Osteoblast (primary cell): Measurements from ENCODE around the gene VCL. TPM values are rescaled to one million over a fixed set of nuclear protein-coding genes. Genes with fewer than 3 reads are reported as not detected.
"Not testable (repeated sequence)": the region's sequence is repeated elsewhere in the genome, so short reads cannot be mapped to it uniquely, and the experiment has no call there.

Source experiments
- DNase-seq: peaks from one replicate; pipeline ENCODE4 v3.0.0; 2011; ENCODE audit warnings: low spot score, mixed read lengths; ENCODE audit not compliant: insufficient read length; ENCODE audit errors: missing footprints
- H2AFZ ChIP-seq: 2 replicates; pipeline ENCODE4 v1.6.0; 2011; ENCODE audit warnings: mild to moderate bottlenecking, low read length
- H3K27ac ChIP-seq: 2 replicates; pipeline ENCODE4 v1.5.1; 2011; ENCODE audit warnings: mild to moderate bottlenecking, low read depth, low read length, moderate library complexity
- H3K27me3 ChIP-seq: 2 replicates; pipeline ENCODE4 v1.6.0; 2012; ENCODE audit warnings: mild to moderate bottlenecking, control low read depth, inconsistent platforms, low read length, moderate library complexity; ENCODE audit not compliant: insufficient read depth
- H3K36me3 ChIP-seq: 2 replicates; pipeline ENCODE4 v1.5.1; 2011; ENCODE audit warnings: mild to moderate bottlenecking, low read length, control low read depth, moderate library complexity; ENCODE audit not compliant: insufficient read depth
- H3K4me1 ChIP-seq: 2 replicates; pipeline ENCODE4 v1.5.1; 2011; ENCODE audit warnings: mild to moderate bottlenecking, low read length, control low read depth, moderate library complexity; ENCODE audit not compliant: insufficient read depth
- H3K4me2 ChIP-seq: 2 replicates; pipeline ENCODE4 v1.6.0; 2011; ENCODE audit warnings: mild to moderate bottlenecking, low read length; ENCODE audit not compliant: insufficient read depth
- H3K4me3 ChIP-seq: fragments of 200-600 bp; sonication (generic); 3 replicates; pipeline ENCODE4 v1.5.1; 2012; ENCODE audit warnings: mild to moderate bottlenecking, low read length, inconsistent platforms; ENCODE audit not compliant: insufficient read depth
- H3K79me2 ChIP-seq: 2 replicates; pipeline ENCODE4 v1.6.0; 2012; ENCODE audit warnings: mild to moderate bottlenecking, low read length, control low read depth, inconsistent platforms; ENCODE audit not compliant: insufficient read depth
- H3K9me3 ChIP-seq: 2 replicates; pipeline ENCODE4 v1.5.1; 2011; ENCODE audit warnings: low read depth, low read length, control low read depth
- H4K20me1 ChIP-seq: 2 replicates; pipeline ENCODE4 v1.6.0; 2012; ENCODE audit warnings: mild to moderate bottlenecking, low read length, control low read depth; ENCODE audit not compliant: insufficient read depth
- CTCF ChIP-seq: IDR thresholded peaks from 2 replicates; pipeline ENCODE4 v1.5.1; 2011; ENCODE audit warnings: mild to moderate bottlenecking, low read depth, low read length, moderate library complexity; ENCODE audit errors: extremely low read depth
- total RNA-seq: library from RNA; depleted of rRNA; stranded (reverse); fragments of >200 nt; gene quantifications from 2 replicates; pipeline ENCODE4 v1.2.3, GENCODE V29; 2012

VCL gene
- total RNA-seq, 1 donor: 201 TPM

- H2AFZ ChIP-seq: peak overlapping the region; percentile 41
- peaks cover 29% of the 10 kb centered on the region for H3K4me1 ChIP-seq
- H3K4me2 ChIP-seq: peak overlapping the region; percentile 52
- no peaks in the 10 kb centered on the region for H3K79me2 ChIP-seq
- H3K36me3 ChIP-seq: no peaks in the 10 kb centered on the region
- no peaks in the 10 kb centered on the region for H4K20me1 ChIP-seq
- peak overlapping the region; percentile 45 for H3K27ac ChIP-seq
- no peak for TF ChIP-seq CTCF
- H3K9me3 ChIP-seq: no peaks in the 10 kb centered on the region
- H3K4me3 ChIP-seq: peak overlapping the region; percentile 26
- H3K27me3 ChIP-seq: no peaks in the 10 kb centered on the region
- peak; percentile 69 for DNase-seq
Measured at GRCh38 chr10:73959484-73960243, 38.3 kb upstream of the VCL start.

- no peak for DNase-seq
- no peak overlapping the region for H3K4me3 ChIP-seq
- TF ChIP-seq CTCF: no peak
- no peak overlapping the region for H2AFZ ChIP-seq
- peaks cover 34% of the 10 kb centered on the region for H3K4me1 ChIP-seq
- H3K36me3 ChIP-seq: no peaks in the 10 kb centered on the region
- no peaks in the 10 kb centered on the region for H3K79me2 ChIP-seq
- H3K27ac ChIP-seq: no peak overlapping the region
- no peaks in the 10 kb centered on the region for H3K27me3 ChIP-seq
- no peak overlapping the region for H3K4me2 ChIP-seq
- H3K9me3 ChIP-seq: no peaks in the 10 kb centered on the region
- H4K20me1 ChIP-seq: no peaks in the 10 kb centered on the region
Measured at GRCh38 chr10:73962386-73962785, 35.5 kb upstream of the VCL start.

GRCh38 chr10:73963533-73963932 is 34.4 kb upstream of the VCL start:
- H3K4me3 ChIP-seq, H2AFZ ChIP-seq, DNase-seq, H3K36me3 ChIP-seq, H3K79me2 ChIP-seq, H3K27ac ChIP-seq, H3K27me3 ChIP-seq, H3K4me2 ChIP-seq, H3K9me3 ChIP-seq, H4K20me1 ChIP-seq: not testable (repeated sequence)
- H3K4me1 ChIP-seq: peaks cover 42% of the 10 kb centered on the region

GRCh38 chr10:73964743-73965142 is 33.2 kb upstream of the VCL start:
- no peak for TF ChIP-seq CTCF
- no peak for DNase-seq
- H3K4me1 ChIP-seq: peaks cover 35% of the 10 kb centered on the region

GRCh38 chr10:73965267-73965889 is 32.5 kb upstream of the VCL start:
- not testable (repeated sequence) for H3K9me3 ChIP-seq, H3K36me3 ChIP-seq, H4K20me1 ChIP-seq, H3K79me2 ChIP-seq, DNase-seq, H3K27me3 ChIP-seq
- Histone ChIP-seq H2AFZ (peak overlapping the region; percentile 90), H3K4me2 (peak overlapping the region; percentile 87), H3K27ac (peak overlapping the region; percentile 84), H3K4me1 (peaks cover 28% of the 10 kb centered on the region), H3K4me3 (peak overlapping the region; percentile 55)

More at GRCh38 chr10:73964743-73965142, 33.2 kb upstream of the VCL start:
- Histone ChIP-seq H4K20me1 (no peaks in the 10 kb centered on the region), H3K27me3 (no peaks in the 10 kb centered on the region), H3K27ac (no peak overlapping the region), H3K4me3 (no peak overlapping the region), H3K9me3 (no peaks in the 10 kb centered on the region), H3K36me3 (no peaks in the 10 kb centered on the region), H2AFZ (no peak overlapping the region), H3K79me2 (no peaks in the 10 kb centered on the region), H3K4me2 (no peak overlapping the region)
